K562 (cell line): ENCODE results near the gene NR1H2. TPM values are rescaled to one million over a fixed set of nuclear protein-coding genes. Genes with fewer than 3 reads are reported as not detected.
A peak's percentile ranks its signal among the peaks of the same experiment; 100 is the strongest.

Experiments
- CTCF ChIP-seq, 3 experiments: IDR thresholded peaks in 2 of 3; conservative IDR thresholded peaks in 1 of 3; 2 replicates each; pipeline ENCODE4 v1.5.1; 2011 to 2012; ENCODE audit warnings: low read length in 3 of 3, mild to moderate bottlenecking in 3 of 3, control low read depth in 2 of 3, improper control_type of control experiment in 1 of 3, inconsistent platforms in 1 of 3, low read depth in 1 of 3, mixed read lengths in 1 of 3, moderate library complexity in 1 of 3; ENCODE audit not compliant: insufficient read depth in 2 of 3
- CTCFL ChIP-seq: IDR thresholded peaks from 2 replicates; pipeline ENCODE4 v1.6.1; 2011; ENCODE audit warnings: borderline replicate concordance, low read depth, mild to moderate bottlenecking, moderate library complexity, low read length; ENCODE audit not compliant: insufficient read depth, poor library complexity, severe bottlenecking
- CUX1 ChIP-seq: fragments of 200-800 bp; sonication (Bioruptor generic); IDR thresholded peaks from 2 replicates; pipeline ENCODE4 v1.6.1; 2016; ENCODE audit warnings: missing genetic modification characterization, missing compliant biosample characterization
- HDAC6 ChIP-seq: IDR thresholded peaks from 2 replicates; pipeline ENCODE4 v1.6.1; 2012; ENCODE audit warnings: low read depth, mild to moderate bottlenecking, control low read depth, inconsistent platforms, low read length, moderate library complexity
- HNRNPLL ChIP-seq: fragments of 200-400 bp; formaldehyde crosslinking; IDR thresholded peaks from 2 replicates; pipeline ENCODE4 v1.6.1; 2017; ENCODE audit warnings: low read length, low read depth, mild to moderate bottlenecking; ENCODE audit not compliant: poor library complexity, severe bottlenecking
- KLF6 ChIP-seq: fragments of 250-450 bp; sonication (Bioruptor Pico); IDR thresholded peaks from 2 replicates; pipeline ENCODE4 v1.4.0; 2020; ENCODE audit warnings: mild to moderate bottlenecking, moderate library complexity, borderline replicate concordance
- PBX2 ChIP-seq, 2 experiments: IDR thresholded peaks in 1 of 2; conservative IDR thresholded peaks in 1 of 2; 2 replicates each; pipeline ENCODE4 v1.6.1; 2016; ENCODE audit warnings: low read depth in 2 of 2, mild to moderate bottlenecking in 1 of 2, missing compliant biosample characterization in 1 of 2, missing genetic modification characterization in 1 of 2, moderate library complexity in 1 of 2
- TAF1 ChIP-seq: IDR thresholded peaks from 2 replicates; pipeline ENCODE4 v1.6.1; 2011; ENCODE audit warnings: mild to moderate bottlenecking, low read length, moderate library complexity; ENCODE audit not compliant: insufficient read depth, control insufficient read depth, severe bottlenecking; ENCODE audit errors: extremely low read depth
- ZBTB1 ChIP-seq: sonication (generic); formaldehyde crosslinking; IDR thresholded peaks from 2 replicates; pipeline ENCODE4 v1.8.1; 2023; ENCODE audit warnings: missing genetic modification reagents, low read depth, mild to moderate bottlenecking, borderline replicate concordance
- ZBTB17 ChIP-seq: fragments of 450-650 bp; formaldehyde crosslinking; IDR thresholded peaks from 2 replicates; pipeline ENCODE4 v1.4.0; 2020; ENCODE audit warnings: mild to moderate bottlenecking
- ZNF639 ChIP-seq, 2 experiments: fragments of 200-800 bp in 1 of 2; sonication (Bioruptor generic) in 1 of 2; sonication (generic) in 1 of 2; formaldehyde crosslinking in 1 of 2; IDR thresholded peaks in 1 of 2; conservative IDR thresholded peaks in 1 of 2; 2 replicates each; pipeline versions ENCODE4 v1.5.0 to v1.6.1; 2016 to 2020; ENCODE audit warnings: missing compliant biosample characterization in 1 of 2, missing genetic modification characterization in 1 of 2, missing genetic modification reagents in 1 of 2
- ZNF780A ChIP-seq: fragments of 250-450 bp; sonication (Bioruptor Pico); IDR thresholded peaks from 2 replicates; pipeline ENCODE4 v1.5.0; 2021; ENCODE audit warnings: mild to moderate bottlenecking
- polyA plus RNA-seq, 8 experiments: library from polyadenylated mRNA; depleted of rRNA in 4 of 8; stranded (reverse) in 5 of 8; unstranded in 3 of 8; fragments of >200 nt; fragmentation: Nextera tagmentation in 2 of 8; fragmentation: Illumina TruSeq in 1 of 8; extraction: Ambion mirVana in 2 of 8; extraction: Trizol in 1 of 8; gene quantifications; 2 replicates each; pipeline versions ENCODE4 v1.2.1 to v1.2.3, GENCODE V29; 2011 to 2014; ENCODE audit warnings: inconsistent platforms in 1 of 8, missing spikeins in 1 of 8
- total RNA-seq, 7 experiments: library from RNA; depleted of rRNA in 6 of 7; stranded (reverse); fragments of >200 nt in 6 of 7; fragmentation: Illumina TruSeq in 2 of 7; extraction: Trizol in 2 of 7; gene quantifications; 2 replicates each; pipeline versions ENCODE4 v1.2.1 to v1.2.3, GENCODE V29; 2011 to 2021; ENCODE audit warnings: low replicate concordance in 1 of 7

Gene NR1H2
- total and polyA plus RNA-seq, 9 of the 15 experiments (the other 6 are each of a cell fraction or from before 2014, with no cell fraction given) = 0.11 to 73.8 (median 24.0) TPM

- TF ChIP-seq CTCF (IDR thresholded peaks at IDR 0.05 in 2 of 3, conservative IDR thresholded peaks at IDR 0.05 in 1 of 3; ENCODE audit: insufficient read depth in 2 of 3, low read depth in 1 of 3, low read length in 3 of 3) (peak in 1 of 3 experiments; percentile 55; a peak in 1 of 6 replicates), HDAC6 (no peak), CTCFL (peak; percentile 73), HNRNPLL (peak; percentile 48), PBX2 (CRISPR knock-in tag; IDR thresholded peaks at IDR 0.05; ENCODE audit: low read depth) (no peak), PBX2 (tag; conservative IDR thresholded peaks at IDR 0.05; ENCODE audit: low read depth) (no peak), ZNF639 (CRISPR knock-in tag; conservative IDR thresholded peaks at IDR 0.05 in 1 of 2, IDR thresholded peaks at IDR 0.05 in 1 of 2) (0 out of 4 replicates have a peak, but pooled peaks of 1 of the 2 experiments have one; percentile 58), ZNF780A (no peak), TAF1 (peak; percentile 70), ZBTB1 (CRISPR knock-in tag) (peak; percentile 76; the same call in 1 of the 2 replicates), KLF6 (CRISPR knock-in tag) (no peak), ZBTB17 (CRISPR knock-in tag) (no peak), CUX1 (no peak)
Observed at GRCh38 chr19:50328873-50329145, 47.4 kb upstream of the NR1H2 start (continued).
